ENCODE data around the gene AFAP1.

The AFAP1 gene

GRCh38 chr4:7892212-7893019, 47.2 kb downstream of the AFAP1 start:
- TF ChIP-seq CEBPB (IDR thresholded peaks at IDR 0.05) (no peak), RAD21 (IDR thresholded peaks at IDR 0.05; ENCODE audit: low read depth) (no peak), TCF12 (IDR thresholded peaks at IDR 0.05; ENCODE audit: low read depth) (no peak), EP300 (IDR thresholded peaks at IDR 0.05; ENCODE audit: borderline replicate concordance) (no peak), CREB1 (IDR thresholded peaks at IDR 0.05; ENCODE audit: low read depth) (no peak), ZBTB7A (IDR thresholded peaks at IDR 0.05; ENCODE audit: low read depth) (no peak), USF1 (IDR thresholded peaks at IDR 0.05) (no peak), REST (IDR thresholded peaks at IDR 0.05; ENCODE audit: low read depth) (no peak), YY1 (IDR thresholded peaks at IDR 0.05; ENCODE audit: low read depth) (no peak), TAF1 (IDR thresholded peaks at IDR 0.05; ENCODE audit: low read depth) (no peak), TEAD4 (IDR thresholded peaks at IDR 0.05) (no peak), EGR1 (IDR thresholded peaks at IDR 0.05) (no peak), FOXM1 (IDR thresholded peaks at IDR 0.05; ENCODE audit: borderline replicate concordance, low read depth) (no peak), NFIC (IDR thresholded peaks at IDR 0.05) (no peak), MAX (IDR thresholded peaks at IDR 0.05) (no peak)

GRCh38 chr4:7890635-7891393, 48.8 kb downstream of the AFAP1 start:
- TF ChIP-seq REST (IDR thresholded peaks at IDR 0.05; ENCODE audit: low read depth) (no peak), CEBPB (IDR thresholded peaks at IDR 0.05) (no peak), RAD21 (IDR thresholded peaks at IDR 0.05; ENCODE audit: low read depth) (no peak)

- TF ChIP-seq TEAD4 (IDR thresholded peaks at IDR 0.05) (no peak), TAF1 (IDR thresholded peaks at IDR 0.05; ENCODE audit: low read depth) (no peak), NFIC (IDR thresholded peaks at IDR 0.05) (no peak), USF1 (IDR thresholded peaks at IDR 0.05) (no peak), FOXM1 (IDR thresholded peaks at IDR 0.05; ENCODE audit: borderline replicate concordance, low read depth) (no peak), REST (IDR thresholded peaks at IDR 0.05; ENCODE audit: low read depth) (no peak), RAD21 (IDR thresholded peaks at IDR 0.05; ENCODE audit: low read depth) (no peak), CEBPB (IDR thresholded peaks at IDR 0.05) (no peak), MAX (IDR thresholded peaks at IDR 0.05) (no peak), EGR1 (IDR thresholded peaks at IDR 0.05) (no peak), CREB1 (IDR thresholded peaks at IDR 0.05; ENCODE audit: low read depth) (no peak), YY1 (IDR thresholded peaks at IDR 0.05; ENCODE audit: low read depth) (no peak), ZBTB7A (IDR thresholded peaks at IDR 0.05; ENCODE audit: low read depth) (no peak), EP300 (IDR thresholded peaks at IDR 0.05; ENCODE audit: borderline replicate concordance) (no peak), TCF12 (IDR thresholded peaks at IDR 0.05; ENCODE audit: low read depth) (no peak)
Observed at GRCh38 chr4:7887436-7887835, 52.2 kb downstream of the AFAP1 start.
